NCI-H82 (cell line): ENCODE results near the gene SDC4.

Source experiments
- DNase-seq: peaks from one replicate; lab custom pipeline; 2025; lab: John Stamatoyannopoulos, UW

Gene SDC4

DNA sequence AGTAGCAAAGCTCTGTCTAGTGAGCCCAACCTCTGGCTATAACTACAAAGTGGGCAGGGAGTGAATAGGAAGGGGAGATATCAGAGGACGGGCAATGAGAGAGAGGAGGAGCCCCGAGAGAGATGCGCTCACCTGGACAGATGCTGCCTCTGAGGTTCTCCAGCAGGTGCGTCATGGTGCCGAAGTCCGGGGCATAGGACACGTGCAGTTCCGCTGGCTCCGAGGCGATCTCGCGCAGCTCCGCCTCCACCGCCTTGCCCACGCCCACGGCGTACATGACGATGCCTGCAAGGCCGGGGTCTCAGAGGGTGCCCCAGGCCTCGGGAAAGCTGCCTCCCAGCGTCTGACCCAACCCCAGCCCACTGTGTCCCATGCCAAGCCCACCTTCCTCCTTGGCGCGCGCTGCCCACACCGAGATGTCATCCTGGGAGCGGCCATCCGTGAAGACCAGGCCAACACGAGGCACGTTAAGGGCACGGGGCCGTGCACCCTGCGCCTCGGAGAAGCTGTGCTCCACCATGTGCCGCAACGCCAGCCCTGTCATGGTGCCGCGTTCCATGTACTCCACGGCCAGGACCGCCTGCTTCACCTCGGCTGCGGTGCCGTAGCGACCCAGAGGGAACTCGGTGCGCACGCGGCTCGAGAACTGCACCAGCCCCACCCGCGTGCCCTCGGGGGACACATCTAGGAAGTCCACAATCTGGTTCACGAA, 50.3 kb downstream of the SDC4 start:
- DNase-seq = no peak

DNA sequence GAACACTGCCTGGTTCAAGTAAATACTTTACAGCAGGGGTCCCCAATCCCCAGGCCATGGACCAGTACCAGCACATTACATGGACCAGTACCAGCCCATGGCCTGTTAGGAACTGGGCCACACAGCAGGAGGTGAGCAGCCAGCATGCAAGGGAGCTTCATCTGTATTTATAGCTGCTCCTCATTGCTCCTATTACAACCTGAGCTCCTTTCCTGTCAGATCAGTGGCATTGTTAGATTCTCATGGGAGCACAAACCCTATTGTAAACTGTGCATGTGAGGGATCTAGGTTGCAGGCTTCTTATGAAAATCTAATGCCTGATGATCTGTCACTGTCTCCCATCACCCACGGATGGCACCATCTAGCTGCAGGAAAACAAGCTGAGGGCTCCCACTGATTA, 53.6 kb downstream of the SDC4 start:
- DNase-seq = no peak

DNA sequence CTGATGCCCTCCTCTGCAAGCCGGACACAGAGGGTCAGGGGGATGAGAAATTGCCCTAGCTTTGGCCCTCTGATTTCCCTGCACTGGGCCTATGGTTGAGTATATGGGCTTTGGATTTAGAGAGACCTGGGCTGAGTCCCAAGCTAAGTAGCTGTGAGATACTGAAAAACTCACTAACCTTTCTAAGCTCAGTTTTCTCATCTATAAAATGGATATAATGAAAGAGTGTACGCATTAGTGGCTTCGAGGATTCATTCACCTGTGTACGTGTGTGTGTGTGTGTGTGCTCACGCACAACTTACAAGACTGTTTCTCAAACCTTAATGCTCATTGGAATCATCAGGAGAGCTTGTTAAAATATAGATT, 54.2 kb downstream of the SDC4 start:
- no peak for DNase-seq

DNA sequence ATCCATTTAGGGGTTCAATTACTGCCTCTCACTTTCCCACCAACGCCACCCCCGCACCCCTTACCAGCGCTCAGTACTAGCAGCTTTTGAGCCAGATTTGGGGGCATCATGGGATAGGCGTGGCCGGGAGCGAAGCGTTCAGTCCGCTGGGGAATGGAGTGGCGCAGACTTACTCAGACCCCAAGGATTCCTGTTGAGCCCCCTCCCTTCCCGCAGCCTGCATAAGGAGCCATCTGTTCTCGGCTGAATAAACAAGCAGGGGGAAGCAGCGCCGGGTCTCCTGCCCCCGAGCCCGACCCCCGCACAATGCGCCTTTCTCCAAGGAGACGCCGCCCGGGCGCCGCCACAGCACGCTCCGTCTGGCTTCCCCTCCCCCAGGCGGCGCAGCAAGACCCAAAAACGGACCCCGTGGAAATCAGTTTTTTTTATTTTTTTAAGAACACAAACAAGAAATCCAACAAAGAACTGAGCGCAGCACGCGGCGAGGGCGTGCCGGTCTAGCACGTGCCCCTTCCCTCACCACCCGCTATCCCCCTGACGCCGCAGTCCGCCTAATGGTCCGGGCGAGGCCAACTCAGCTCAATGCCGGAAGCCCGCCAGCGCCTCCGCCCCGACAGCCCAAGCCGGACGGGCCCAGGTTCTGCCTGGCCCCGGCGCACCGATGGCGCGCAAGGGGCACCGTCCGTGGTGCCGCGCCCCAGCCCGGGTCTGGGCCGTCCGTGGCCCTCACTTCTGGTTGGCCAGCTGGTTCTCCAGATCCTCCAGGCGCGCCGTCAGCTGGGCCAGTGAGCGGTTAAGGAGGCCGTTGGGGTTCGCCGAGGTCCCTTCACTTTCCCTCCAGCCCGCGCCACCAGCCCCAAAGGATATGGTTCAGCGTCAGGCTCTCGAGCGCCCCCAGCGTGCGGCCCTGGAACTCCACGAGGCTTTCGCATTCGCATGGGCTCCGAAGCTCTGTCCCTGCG, 54.9 kb downstream of the SDC4 start:
- peak; percentile 96 for DNase-seq

DNA sequence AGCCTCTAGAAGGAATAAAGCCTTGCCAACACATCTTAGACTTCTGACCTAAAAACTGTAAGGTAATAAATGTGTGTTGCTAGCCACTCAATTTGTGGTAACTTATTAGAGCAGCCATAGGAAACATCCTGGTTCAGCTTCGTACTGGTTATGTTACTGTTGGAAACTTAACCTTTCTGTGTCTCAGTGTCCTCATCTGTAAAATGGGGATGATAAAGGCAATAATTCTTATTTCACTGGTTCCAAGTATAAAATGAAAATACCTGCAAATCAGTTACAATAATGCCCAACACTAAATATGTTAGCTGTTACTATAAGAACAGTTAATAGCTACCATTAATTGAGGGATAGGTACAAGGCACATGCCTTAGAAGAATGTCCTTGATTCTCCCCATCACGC, 55.9 kb downstream of the SDC4 start:
- no peak for DNase-seq

DNA sequence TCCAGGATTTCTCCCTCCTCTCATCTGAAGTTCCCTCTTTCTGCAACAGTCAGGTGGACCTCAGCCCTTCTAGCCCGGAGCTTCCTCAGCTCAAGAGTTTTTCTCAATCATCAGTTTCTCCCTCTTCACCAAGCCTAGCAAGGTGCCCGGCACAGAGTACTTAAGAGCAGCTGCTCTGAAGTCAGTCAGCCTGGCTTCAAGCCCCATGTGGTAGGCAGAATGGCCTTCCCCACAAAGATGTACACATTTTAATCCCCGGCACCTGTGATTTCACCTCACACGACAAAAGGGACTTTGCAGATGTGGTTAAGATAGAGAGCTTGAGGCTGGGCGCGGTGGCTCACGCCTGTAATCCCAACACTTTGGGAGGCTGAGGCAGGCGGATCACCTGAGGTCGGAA, 56.7 kb downstream of the SDC4 start:
- DNase-seq = peak; percentile 67

DNA sequence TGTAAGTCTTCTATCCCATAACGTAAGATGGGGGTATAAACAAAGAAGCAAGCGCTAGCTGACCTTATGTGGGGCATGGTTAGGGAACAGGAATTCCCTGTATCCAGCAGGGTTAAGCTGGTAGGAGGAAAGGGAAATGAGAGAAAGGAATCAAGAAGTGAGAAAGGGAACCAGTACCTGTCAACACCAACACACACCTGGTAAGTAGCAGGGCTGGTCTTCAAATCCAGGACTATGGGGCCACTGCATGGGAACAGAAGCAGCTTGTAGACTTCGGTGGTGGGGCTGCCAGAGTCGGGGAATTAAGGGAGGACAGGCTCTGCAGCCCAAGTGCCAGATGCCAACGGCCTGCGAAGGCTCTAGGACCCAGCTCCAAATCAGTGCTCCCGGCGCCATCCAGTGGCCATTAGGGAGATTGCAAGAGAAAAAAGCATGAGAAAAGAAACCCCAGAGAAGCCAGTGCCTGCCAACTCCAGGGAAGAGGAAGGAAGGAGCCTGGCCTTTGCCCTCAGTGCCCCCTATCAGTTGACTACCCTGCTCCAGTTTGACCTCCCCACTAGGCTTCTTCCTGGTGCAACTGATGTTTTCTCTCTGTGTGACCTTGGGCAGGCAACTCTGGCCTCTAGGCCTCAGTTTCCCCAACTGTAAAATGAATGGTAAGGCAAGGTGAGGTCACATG, 57.4 kb downstream of the SDC4 start:
- DNase-seq = peak; percentile 95

DNA sequence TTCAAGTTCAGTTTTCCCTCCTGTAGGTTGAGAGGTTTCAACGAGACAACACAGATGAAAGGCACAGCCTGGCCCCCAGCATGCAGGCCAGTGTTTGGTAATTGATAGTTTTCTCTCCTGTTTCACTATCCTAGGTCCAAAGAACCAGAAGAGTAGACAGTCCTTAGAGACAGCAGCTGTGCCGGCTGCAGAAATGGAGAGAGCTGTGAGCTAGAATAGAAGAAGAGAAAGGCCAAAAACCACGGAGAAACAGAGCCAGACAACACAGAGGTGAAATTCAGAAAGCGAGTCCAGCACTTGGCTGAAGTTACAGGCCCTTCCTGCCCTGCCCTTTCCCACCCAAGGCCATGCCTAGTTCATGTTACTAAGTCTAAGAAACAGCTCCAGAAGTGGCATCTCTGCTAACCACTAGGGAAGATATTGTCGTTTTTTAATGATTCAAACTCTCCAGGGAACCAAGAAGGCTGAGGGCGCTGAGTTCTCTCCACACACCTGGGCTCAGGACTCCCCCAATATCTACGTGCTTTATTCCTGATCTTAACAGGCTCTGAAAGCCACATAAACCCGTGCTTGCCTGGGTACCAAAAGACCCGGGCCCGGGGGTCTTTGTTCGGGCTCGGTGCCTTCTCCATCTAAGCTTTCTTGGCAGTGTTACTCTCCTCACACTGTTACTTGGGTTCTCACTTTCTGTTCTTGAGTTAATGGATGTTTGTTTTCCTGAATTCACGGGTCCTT, 58.1 kb downstream of the SDC4 start:
- no peak for DNase-seq

DNA sequence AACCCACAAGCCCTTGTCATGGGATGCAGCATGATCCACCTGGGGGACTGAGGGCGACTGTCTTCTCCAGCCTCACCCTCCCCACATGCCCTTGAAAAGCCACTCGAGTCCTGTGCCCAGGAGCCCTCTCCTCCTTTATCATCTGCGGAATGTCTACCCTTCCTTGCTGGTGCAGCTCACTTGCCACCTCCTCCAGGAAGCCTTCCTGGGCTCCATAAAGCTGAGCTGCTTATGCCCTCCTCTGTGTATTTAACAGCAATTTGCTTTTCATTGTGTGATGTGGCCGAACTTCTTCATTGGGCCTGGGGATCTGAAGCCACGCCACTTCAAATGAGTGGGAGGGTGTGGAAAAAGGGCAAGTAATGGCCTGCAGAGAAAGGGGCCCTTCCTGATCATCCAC, 59.4 kb downstream of the SDC4 start:
- no peak for DNase-seq

DNA sequence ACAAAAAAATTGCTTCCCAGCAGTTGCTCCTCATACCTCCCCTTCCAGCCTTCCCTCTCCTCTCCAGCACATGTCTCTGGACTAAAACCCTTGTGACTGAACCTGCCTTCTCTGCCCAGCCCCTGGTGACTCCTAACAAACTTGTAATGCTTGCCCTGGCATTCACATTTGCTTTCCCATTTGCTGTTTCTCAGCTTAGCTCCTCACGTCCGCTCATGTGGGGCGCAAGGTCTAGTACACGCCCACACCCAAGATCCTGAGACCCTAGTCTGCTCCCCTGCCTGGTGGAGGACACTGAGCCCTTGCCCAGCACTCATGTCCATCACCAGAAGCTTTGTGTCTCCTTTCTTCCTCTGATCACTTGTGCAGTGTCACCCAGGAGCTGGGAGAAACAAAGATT, 59.8 kb downstream of the SDC4 start:
- no peak for DNase-seq

DNA sequence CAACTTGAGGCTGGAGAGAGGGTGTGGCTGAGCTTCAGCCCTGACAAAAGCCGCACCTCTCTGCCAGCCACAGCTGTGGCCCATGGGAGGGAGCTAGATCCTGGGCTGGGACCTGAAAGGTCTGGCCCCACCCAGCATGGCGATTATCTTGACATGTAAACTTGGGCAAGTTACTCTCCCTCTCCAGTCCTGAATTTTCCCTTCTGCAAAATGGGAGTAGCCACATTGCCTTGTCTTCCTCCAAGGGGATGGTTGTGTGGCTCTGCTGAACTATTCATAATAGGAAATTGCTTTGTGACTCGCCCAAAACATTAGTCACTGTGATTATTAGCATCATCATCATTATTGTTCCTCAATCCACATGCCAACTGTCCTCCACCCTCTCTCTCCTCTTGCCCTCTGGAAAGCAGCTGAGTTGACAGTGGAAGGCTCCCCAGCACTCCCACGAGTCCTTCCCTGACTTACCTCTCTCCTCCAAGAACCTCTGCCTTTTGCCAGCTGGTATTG, 64.6 kb downstream of the SDC4 start:
- no peak for DNase-seq

DNA sequence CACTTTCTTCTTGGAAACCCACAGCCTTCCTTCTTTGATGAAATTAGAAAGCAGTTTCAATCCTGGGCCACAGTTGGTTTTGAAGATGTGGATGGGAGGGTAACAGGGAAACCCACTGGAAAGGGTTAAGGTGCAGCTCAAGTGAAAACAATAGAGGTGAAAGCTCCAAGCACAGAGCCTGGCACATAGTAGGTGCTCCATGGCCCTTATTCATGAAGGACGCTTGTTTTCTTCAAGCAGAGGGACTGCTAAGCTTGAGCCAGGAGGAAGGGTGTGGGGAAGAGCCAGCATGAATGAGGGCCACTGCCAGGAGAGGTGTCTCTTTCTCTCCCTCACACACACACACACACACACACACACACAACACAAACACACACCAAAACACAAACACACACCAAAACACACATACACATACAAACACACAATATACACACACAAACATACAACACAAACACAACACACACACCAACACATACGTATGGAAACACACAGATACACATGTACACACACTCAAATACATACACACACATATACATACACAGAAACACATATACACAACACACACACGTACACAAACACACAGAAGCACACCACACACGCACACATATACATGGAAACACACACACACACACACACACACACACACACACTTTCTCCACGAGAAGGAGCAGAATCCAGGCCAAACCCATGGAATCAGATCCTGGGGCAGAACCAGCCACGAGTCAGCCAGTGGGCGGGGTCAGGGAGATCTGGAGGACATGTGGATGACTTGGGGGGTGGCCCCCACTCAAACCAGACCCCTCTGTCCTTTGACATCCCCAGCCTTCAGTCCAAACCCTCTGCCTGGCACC, 65.3 kb downstream of the SDC4 start:
- DNase-seq = no peak

DNA sequence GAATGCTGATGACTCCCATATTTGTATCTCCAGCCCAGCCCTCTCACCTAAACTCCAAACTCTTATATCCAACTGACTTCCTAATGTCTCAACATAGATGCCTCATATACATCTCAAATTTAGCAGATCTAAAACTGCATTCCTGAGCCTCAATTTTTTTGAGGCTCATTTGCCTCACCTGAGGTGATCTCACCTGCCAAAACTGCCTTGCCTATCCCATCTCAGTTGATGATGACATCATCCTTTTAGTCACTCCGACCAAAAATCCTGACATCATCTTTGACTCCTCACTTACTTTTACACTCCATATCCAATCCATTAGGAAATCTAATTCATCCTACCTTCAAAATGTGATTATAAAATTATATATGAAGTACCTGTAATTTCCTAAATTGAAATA, 68.2 kb downstream of the SDC4 start:
- no peak for DNase-seq

DNA sequence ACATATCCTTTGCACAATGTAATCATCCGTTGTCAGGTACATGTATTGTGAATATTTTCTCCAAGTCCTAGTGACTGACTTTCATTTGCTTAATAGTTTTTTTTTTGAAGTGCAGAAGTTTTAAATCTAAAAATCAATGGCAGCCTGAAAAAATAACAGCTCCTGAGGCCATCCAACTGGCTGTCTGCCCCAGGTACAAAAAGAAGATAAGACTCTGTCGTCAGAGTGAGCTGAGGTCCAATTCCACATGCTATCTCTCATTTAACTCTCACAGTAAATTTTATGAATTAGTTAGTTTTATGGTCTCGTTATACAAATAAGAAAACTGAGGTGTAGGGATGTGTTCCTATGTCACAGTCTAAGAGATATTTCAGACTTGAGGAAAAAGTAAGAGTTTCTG, 72.9 kb downstream of the SDC4 start:
- DNase-seq = no peak
